GM12878 (cell line): ENCODE data around the gene RARRES1. TPM values are rescaled to one million over a fixed set of nuclear protein-coding genes. Genes with fewer than 3 reads are reported as not detected.

Experiments
- ATF7 ChIP-seq: fragments of 450-650 bp; IDR thresholded peaks from 2 replicates; pipeline ENCODE4 v1.6.1; 2016; ENCODE audit warnings: low read depth, mild to moderate bottlenecking
- CBX3 ChIP-seq: fragments of 200-600 bp; sonication (generic); IDR thresholded peaks from 2 replicates; pipeline ENCODE4 v1.6.1; 2016; ENCODE audit warnings: low read depth, borderline replicate concordance
- CTCF ChIP-seq, 3 experiments: IDR thresholded peaks in 2 of 3; conservative IDR thresholded peaks in 1 of 3; 2 replicates each; pipeline ENCODE4 v1.5.1; 2011; ENCODE audit warnings: low read depth in 3 of 3, low read length in 3 of 3, mild to moderate bottlenecking in 3 of 3, control low read depth in 2 of 3, moderate library complexity in 2 of 3, inconsistent platforms in 1 of 3, mixed read lengths in 1 of 3; ENCODE audit not compliant: control insufficient read depth in 2 of 3, insufficient read depth in 1 of 3; ENCODE audit errors: extremely low read depth in 1 of 3
- EP300 ChIP-seq, 2 experiments: fragments of 150-350 bp in 1 of 2; IDR thresholded peaks; 2 replicates each; pipeline ENCODE4 v1.6.1; 2011 to 2012; ENCODE audit warnings: low read depth in 2 of 2, low read length in 2 of 2, borderline replicate concordance in 1 of 2, improper control_type of control experiment in 1 of 2, inconsistent platforms in 1 of 2; ENCODE audit not compliant: control insufficient read depth in 1 of 2
- NFXL1 ChIP-seq: fragments of 450-650 bp; IDR thresholded peaks from 2 replicates; pipeline ENCODE4 v1.6.1; 2017; ENCODE audit warnings: antibody characterized with exemption, mild to moderate bottlenecking, borderline replicate concordance
- RAD21 ChIP-seq: IDR thresholded peaks from 2 replicates; pipeline ENCODE4 v1.6.1; 2011; ENCODE audit warnings: mild to moderate bottlenecking, low read depth, low read length, moderate library complexity; ENCODE audit not compliant: insufficient read depth
- SMAD5 ChIP-seq: IDR thresholded peaks from 2 replicates; pipeline ENCODE4 v1.6.1; 2016; ENCODE audit warnings: antibody characterized with exemption, low read depth
- SMC3 ChIP-seq: IDR thresholded peaks from 2 replicates; pipeline ENCODE4 v1.6.1; 2011; ENCODE audit warnings: low read length, improper control_type of control experiment, borderline replicate concordance
- SUZ12 ChIP-seq: fragments of 200-600 bp; sonication (generic); IDR thresholded peaks from one replicate; pipeline ENCODE4 v1.6.1; 2018; ENCODE audit warnings: antibody characterized with exemption, mild to moderate bottlenecking; ENCODE audit not compliant: unreplicated experiment
- TCF7 ChIP-seq: IDR thresholded peaks from 2 replicates; pipeline ENCODE4 v1.6.1; 2014; ENCODE audit warnings: antibody characterized with exemption, borderline replicate concordance
- WRNIP1 ChIP-seq: IDR thresholded peaks from 2 replicates; pipeline ENCODE4 v1.6.1; 2011; ENCODE audit warnings: low read depth, low read length, improper control_type of control experiment, borderline replicate concordance
- ZBTB11 ChIP-seq: fragments of 450-650 bp; formaldehyde crosslinking; IDR thresholded peaks from 2 replicates; pipeline ENCODE4 v1.5.0; 2022; ENCODE audit warnings: mild to moderate bottlenecking, missing genetic modification characterization
- ZNF622 ChIP-seq: fragments of 450-650 bp; IDR thresholded peaks from 2 replicates; pipeline ENCODE4 v1.6.1; 2017; ENCODE audit warnings: mild to moderate bottlenecking, inconsistent platforms
- polyA plus RNA-seq, 11 experiments: library from polyadenylated mRNA; depleted of rRNA in 4 of 11; unstranded in 6 of 11; stranded (reverse) in 5 of 11; fragments of >200 nt; fragmentation: Nextera tagmentation in 4 of 11; fragmentation: Illumina TruSeq in 1 of 11; extraction: Ambion mirVana in 4 of 11; extraction: Trizol in 1 of 11; gene quantifications; 1 replicate in 1 of 11; 2 replicates in 10 of 11; pipeline versions ENCODE4 v1.2.1 to v1.2.3, GENCODE V29; 2011 to 2016; ENCODE audit warnings: inconsistent platforms in 2 of 11, missing spikeins in 2 of 11, low read depth in 1 of 11
- total RNA-seq, 4 experiments: library from RNA; depleted of rRNA in 3 of 4; stranded (reverse); fragments of >200 nt in 3 of 4; fragmentation: Illumina TruSeq in 1 of 4; extraction: Trizol in 1 of 4; gene quantifications; 2 replicates each; pipeline versions ENCODE4 v1.2.1 to v1.2.3, GENCODE V29; 2013 to 2021
- TF ChIP-seq, protein P1 (sequence below): IDR thresholded peaks from 2 replicates; pipeline ENCODE4 v1.6.1; 2011; ENCODE audit warnings: low read depth, low read length, improper control_type of control experiment, borderline replicate concordance

Gene RARRES1
- total and polyA plus RNA-seq, 10 of the 15 experiments (the other 5 are each of a cell fraction or from before 2014, with no cell fraction given): 0.02 to 0.83 (median 0.63) TPM; not detected in 7

DNA sequence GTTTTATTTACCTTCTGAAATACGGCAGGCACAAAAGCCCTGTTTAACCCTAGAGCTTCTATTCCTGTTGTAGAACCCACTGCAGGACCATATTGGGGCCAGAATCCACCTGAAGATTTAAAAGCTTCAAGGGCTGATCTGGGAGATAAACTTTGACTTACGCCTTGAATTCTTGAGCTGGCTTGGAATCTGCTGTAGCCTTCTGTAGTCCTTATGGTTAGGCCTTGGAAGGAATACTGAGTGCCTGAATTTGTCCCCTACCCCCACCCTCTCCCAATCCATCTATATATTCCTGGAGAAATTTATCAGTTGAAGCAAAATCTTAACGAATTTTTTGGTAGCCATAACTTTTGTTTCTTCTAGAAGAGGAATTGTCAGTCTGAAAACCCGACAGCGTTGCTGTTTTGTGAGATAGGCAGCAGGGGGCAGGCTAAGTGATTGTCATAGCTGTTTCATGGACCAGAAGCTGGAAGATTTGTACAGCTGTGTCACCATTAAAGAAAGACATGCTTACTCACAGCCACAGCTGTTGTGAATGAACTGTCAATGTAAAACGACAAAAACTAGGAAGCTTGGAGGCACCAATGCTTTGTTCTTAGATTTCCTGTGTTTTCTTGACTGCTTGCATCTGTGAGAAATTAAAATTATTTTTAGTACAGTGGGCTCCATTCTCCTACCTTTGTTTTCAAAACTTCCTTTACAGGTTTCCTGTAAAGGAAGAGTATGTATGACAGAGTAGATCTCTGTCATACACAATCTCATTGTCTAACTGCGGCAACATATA lies 72.6 kb downstream of the RARRES1 start (continued):
- no peak for TF ChIP-seq TCF7
- TF ChIP-seq SUZ12: no peak
- TF ChIP-seq ZBTB11 (CRISPR knock-in tag): no peak
- TF ChIP-seq, protein P1, sequence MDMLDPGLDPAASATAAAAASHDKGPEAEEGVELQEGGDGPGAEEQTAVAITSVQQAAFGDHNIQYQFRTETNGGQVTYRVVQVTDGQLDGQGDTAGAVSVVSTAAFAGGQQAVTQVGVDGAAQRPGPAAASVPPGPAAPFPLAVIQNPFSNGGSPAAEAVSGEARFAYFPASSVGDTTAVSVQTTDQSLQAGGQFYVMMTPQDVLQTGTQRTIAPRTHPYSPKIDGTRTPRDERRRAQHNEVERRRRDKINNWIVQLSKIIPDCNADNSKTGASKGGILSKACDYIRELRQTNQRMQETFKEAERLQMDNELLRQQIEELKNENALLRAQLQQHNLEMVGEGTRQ: no peak
- no peak for TF ChIP-seq EP300 (IDR thresholded peaks at IDR 0.05; ENCODE audit: borderline replicate concordance in 1 of 2, control insufficient read depth in 1 of 2, low read depth in 2 of 2, low read length in 2 of 2)
- no peak for TF ChIP-seq SMAD5
- no peak for TF ChIP-seq ZNF622
- TF ChIP-seq SMC3: peak; percentile 42; the same call in 1 of the 2 replicates
- no peak for TF ChIP-seq ATF7
- no peak for TF ChIP-seq WRNIP1
- no peak for TF ChIP-seq NFXL1
- TF ChIP-seq RAD21: peak; percentile 43; the same call in 1 of the 2 replicates
- peak; percentile 56 to 69 (median 68) for TF ChIP-seq CTCF (IDR thresholded peaks at IDR 0.05 in 2 of 3, conservative IDR thresholded peaks at IDR 0.05 in 1 of 3; ENCODE audit: control insufficient read depth in 2 of 3, extremely low read depth in 1 of 3, insufficient read depth in 1 of 3, low read depth in 3 of 3, low read length in 3 of 3)
- no peak for TF ChIP-seq CBX3
